GM13976 (cell line): ENCODE data around the gene SCLY.

Experiments
- DNase-seq: peaks from one replicate; pipeline ENCODE4 v3.0.0; 2012; ENCODE audit warnings: low spot score
- in situ Hi-C: fragments of 300-500 bp; cut with MboI; formaldehyde crosslinking; loops from one replicate; pipeline ENCODE4 v1.12.0; 2022; ENCODE audit warnings: low sequenced_read_pairs, mixed read lengths, inconsistent platforms; ENCODE audit not compliant: unreplicated experiment
- TF ChIP-seq, protein P1 (sequence below): IDR thresholded peaks from 2 replicates; pipeline ENCODE4 v1.5.1; 2012; ENCODE audit warnings: borderline replicate concordance, mild to moderate bottlenecking; ENCODE audit not compliant: insufficient read depth; ENCODE audit errors: extremely low read depth, missing control alignments, control extremely low read depth

SCLY gene

DNA sequence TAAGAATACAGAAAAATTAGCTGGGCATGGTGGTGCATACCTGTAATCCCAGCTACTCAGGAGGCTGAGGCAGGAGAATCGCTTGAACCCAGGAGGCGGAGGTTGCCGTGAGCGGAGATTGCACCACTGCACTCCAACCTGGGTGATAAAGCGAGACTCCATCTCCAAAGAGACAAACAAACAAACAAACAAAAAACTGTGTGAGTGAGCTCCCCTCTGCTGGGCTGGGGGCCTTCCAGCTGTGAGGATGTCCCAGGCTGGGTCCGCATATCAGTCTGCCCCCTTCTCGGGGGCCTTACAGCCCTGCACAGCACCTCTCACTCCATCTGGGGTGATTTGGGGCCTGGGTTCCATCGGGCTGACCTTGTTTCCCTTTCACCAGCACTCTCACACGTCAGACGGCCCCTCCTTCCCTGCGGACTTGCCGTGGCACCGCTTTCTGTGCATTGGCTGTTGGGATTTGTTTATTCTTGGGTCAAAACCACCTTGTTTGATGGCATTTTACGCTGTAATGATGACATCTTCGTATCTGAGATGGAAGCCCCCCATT is 74.9 kb downstream of the SCLY start:
- DNase-seq: no peak
- TF ChIP-seq, protein P1, sequence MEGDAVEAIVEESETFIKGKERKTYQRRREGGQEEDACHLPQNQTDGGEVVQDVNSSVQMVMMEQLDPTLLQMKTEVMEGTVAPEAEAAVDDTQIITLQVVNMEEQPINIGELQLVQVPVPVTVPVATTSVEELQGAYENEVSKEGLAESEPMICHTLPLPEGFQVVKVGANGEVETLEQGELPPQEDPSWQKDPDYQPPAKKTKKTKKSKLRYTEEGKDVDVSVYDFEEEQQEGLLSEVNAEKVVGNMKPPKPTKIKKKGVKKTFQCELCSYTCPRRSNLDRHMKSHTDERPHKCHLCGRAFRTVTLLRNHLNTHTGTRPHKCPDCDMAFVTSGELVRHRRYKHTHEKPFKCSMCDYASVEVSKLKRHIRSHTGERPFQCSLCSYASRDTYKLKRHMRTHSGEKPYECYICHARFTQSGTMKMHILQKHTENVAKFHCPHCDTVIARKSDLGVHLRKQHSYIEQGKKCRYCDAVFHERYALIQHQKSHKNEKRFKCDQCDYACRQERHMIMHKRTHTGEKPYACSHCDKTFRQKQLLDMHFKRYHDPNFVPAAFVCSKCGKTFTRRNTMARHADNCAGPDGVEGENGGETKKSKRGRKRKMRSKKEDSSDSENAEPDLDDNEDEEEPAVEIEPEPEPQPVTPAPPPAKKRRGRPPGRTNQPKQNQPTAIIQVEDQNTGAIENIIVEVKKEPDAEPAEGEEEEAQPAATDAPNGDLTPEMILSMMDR: no peak
- in situ Hi-C loops: no loop called here

DNA sequence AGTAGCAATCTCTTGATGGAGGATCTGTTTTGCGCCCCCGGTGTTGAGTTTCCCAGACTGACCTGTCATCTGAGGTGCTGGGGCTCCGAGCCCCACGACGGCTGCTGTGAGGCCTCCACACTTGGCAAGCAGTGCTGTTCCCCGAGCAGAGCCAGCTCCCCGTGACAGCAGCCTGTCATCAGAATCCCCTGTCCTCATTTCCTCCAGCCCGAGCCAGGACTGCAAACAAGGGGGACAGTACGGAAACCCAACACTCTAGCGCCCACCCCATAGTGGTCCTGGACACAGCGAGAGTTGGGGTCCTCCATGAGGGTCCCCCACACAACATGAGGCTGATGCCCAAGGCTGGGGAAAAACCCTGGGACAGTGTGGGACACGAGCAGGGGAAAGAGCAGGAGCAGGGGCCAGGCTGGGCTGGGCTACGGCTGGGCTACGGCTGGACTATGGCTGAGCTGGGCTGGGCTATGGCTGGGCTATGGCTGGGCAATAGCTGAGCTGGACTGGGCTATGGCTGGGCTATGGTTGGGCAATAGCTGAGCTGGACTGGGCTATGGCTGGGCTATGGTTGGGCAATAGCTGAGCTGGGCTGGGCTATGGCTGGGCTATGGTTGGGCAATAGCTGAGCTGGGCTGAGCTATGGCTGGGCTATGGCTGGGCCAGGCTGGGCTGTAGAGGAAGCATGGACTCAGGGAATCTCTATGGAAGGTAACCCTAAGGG is 76.2 kb downstream of the SCLY start:
- in situ Hi-C loops: no loop called here
- no peak for DNase-seq
- TF ChIP-seq, protein P1: no peak

DNA sequence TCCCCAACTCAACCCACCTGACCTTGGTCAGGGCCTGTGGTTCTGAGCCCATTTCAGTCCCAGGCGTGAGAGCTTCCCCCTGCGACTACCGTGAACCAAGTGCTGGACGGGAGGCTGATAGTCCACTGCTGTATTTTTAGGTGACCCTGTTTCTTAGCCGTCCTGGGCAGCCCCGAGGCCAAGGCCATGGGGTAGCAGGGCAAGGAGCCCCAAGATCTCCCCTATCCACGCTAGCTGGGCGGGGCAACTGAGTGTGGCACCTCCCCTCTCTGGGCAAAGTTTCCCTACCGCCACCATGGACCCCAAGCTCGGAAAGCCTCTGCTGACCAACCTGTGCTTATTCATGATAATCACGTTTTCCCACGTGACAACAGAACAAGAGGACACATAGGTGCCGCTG is 77.1 kb downstream of the SCLY start:
- in situ Hi-C loops: no loop called here
- TF ChIP-seq, protein P1: no peak

DNA sequence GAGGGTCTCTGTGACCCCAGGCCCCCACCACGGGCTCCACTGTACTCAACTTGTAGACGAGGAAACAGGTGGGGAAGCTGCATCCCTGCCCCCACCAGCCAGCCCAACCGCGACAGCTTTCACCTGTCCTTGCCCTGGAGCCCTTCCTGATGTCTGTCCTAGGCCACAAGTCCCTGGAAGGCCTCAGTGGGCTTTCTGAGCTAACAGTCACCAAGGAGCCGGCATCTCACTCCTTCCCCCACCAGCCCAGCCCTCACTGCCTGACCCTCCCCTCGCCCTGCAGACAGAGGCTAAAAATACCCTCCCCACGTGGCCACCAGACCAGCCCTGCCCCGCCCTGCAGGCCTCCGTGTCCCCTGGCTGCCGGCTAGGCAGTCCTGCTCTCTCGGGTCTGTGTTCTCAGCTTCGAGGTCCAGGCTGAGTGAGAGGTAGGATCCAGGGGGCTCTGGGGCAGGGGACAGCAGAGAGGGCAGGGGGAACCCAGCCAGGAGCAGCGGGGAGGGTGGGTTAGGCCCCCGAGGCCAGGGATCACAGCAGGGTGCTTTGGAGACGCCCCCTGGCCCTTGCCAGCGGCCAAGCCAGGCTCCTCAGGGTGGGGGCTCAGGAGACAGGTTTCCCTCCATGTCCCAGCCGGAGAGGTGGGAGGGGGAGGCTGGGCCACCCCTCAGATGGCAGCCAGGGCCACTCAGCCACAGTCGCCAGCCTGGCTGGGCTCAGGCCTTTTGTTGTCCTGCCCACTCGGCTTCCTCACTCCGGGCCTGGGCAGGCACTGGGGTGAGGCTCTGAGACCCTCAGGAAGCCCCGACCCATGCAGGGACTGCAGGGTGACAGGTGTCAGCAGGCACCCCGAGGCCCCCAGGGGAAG is 77.8 kb downstream of the SCLY start, which contains the start of gene KLHL30:
Gene KLHL30, plus strand, starts transcription at position 338 of the 865 bp plus-strand sequence. CDS start 2,087 bp downstream, outside the sequence.
- DNase-seq: no peak
- TF ChIP-seq, protein P1: no peak
- in situ Hi-C loops: no loop called here

More for the DNA sequence above, 77.1 kb downstream of the SCLY start:
- DNase-seq: no peak

GRCh38 chr2:238139196-238140039 is 78.6 kb downstream of the SCLY start:
- peak; percentile 84 for DNase-seq
- TF ChIP-seq, protein P1: peak; percentile 75
- in situ Hi-C loops: no loop called here

GRCh38 chr2:238140040-238140439 is 79.2 kb downstream of the SCLY start:
- DNase-seq: no peak
- TF ChIP-seq, protein P1: no peak
- in situ Hi-C loops: no loop called here
